Endometrium (tissue), 2 donors: Measurements from ENCODE around the gene PGBD5.

Experiments used
- FAIRE-seq: peaks from 2 replicates; lab custom pipeline; 2012; peaks lifted over from hg19 to GRCh38; lab: Jason Lieb, UNC
- donor health status: control.
- donor health status: control.

PGBD5 gene

DNA sequence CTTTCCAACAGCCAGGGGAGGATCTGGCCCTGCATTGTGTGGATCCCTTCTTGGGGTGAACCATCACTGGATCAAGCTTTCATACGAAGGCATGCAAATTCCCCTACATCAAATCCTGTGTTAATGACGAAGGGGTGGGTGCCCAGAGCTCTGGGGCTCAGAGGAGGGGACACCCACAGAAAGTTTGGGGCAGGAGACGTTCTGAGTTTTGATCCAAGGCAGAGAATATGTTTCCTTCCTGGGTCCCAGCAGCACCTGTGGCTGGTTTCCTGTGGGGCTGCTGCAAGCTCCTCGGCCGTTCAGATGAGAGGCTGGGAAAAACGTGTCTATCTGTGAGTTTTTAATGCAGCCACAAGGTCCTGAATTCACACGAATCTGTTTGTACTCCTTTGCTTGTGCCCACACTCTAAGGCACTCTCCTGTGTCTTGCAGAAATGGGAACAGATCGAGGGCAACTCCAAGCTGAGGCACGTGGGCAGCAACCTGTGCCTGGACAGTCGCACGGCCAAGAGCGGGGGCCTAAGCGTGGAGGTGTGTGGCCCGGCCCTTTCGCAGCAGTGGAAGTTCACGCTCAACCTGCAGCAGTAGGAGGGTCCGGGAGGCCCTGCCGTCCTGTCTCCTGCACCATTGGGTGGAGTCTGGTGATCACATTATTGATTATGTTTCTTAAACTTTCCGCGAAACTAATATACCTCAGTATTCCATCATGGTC lies 147.1 kb downstream of the PGBD5 start:
- no peak for FAIRE-seq

DNA sequence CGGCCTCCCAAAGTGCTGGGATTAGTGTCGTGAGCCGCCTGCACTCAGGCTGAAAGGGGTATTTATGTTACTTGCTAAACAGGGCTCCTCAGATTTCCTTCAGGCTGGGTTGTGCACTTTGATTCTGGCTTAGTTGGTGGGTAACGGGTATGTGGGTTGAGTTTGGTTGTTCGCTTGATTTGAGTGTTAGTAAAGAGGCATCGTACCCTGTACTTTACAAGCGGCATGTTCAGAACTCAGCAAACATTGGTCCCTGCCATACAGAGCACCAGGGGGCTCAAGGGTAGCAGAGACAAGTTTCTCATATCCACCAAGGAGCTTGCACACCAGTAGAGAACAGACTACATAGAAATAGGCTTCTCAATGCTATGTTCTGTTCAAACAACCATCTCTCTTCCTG lies 147.8 kb downstream of the PGBD5 start:
- FAIRE-seq, result no peak

DNA sequence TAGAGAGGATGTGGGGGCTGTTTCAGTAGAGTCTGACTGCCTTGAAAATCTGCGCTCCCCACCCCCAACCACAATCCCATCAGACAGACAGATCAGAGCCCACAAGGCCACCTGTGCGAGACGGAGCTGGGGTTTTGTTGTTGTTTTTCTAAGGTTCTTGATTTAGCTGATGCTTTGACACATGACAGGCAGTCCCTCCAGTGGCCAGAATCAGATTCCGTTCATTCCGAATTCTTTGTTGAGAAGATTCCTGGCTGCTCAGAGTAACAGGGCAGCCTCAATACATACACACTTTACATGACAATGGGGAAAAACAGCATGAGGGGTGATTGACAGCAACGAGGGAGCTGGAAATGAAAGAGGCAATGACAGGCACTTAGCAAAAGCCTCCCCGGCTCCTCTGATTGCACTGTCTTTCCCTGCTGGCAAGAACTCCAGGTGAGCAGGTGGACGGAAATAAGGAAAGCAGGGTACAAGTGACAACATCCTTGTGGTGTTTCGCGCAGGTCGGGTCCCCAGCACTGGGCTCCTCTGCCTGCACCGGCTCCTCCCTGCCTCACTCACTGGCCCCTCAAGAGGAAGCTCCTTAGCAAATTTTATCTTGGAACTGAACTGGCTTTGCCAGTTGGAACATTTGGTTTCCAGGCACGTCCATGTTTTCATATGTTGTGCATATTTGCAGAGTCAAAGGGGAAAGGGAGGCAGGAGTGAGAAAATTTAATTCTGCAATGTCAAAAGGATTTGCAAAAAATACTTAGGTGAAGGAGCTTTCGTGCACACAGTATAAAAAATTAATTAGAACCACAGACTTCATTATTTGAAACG lies 148.7 kb downstream of the PGBD5 start:
- FAIRE-seq, result peak; percentile 98

DNA sequence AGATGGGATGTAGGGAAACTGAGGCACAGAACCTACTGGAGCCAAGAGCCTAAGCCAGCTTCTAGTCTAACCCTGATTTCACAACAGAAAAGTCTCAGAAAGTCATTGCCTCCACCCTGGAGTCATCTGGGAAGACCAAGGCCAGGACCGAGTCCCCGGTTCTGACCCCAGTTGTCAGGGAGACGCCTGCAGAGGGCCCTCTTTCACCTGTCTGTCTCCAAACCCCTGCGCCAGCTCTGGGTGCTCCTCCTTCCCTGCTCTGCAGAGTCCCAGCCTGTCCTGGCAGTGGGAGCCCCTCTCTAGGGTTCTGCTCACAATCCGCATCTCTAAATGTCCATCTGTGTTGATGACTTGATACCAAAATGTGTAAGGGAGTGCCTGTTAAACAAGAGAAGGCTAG lies 149.7 kb downstream of the PGBD5 start:
- FAIRE-seq, result no peak

DNA sequence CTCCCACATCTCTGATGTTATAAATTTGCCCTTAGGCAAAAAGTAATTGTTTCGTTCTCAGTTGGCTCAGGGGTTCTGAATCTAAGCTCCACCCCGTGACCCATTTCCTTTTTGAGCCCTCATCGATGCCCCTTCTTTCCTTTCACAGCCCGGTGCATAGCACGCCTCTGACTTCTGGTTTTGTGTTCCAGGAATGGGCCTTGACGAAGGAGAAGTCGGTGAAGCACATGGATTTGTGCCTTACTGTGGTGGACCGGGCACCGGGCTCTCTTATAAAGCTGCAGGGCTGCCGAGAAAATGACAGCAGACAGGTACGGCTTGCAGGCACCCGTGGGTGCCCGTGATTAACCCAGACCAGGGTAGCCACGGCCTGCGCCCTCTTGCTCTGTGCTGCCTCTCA lies 151.9 kb downstream of the PGBD5 start:
- no peak for FAIRE-seq

DNA sequence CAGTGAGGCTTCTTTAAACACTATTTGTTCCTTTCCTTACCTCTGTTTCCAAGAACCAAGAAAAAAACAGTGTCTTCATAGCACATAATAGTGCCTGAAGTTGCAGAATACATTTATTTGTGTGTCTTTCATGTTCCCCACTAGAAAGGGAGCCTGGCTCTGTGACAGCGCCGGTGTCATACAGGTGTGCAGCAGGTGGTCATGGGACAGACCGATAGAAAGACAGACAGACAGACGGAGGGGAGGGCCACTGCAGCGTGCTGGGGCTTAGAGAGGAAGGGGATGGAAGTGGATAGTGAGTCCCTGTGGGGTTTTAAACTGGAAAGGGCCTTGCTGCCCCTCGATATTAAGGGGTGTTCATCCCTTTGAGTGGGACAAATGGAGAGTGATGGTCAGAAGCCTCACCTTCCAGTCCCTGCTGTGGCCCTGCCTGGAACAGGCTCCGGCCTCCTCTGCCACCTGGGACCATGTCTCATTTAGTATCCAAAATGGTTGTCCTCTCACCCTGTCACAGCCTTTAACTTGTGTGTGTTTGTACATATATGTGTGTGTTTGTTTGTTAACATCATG lies 152.9 kb downstream of the PGBD5 start:
- FAIRE-seq, result no peak

DNA sequence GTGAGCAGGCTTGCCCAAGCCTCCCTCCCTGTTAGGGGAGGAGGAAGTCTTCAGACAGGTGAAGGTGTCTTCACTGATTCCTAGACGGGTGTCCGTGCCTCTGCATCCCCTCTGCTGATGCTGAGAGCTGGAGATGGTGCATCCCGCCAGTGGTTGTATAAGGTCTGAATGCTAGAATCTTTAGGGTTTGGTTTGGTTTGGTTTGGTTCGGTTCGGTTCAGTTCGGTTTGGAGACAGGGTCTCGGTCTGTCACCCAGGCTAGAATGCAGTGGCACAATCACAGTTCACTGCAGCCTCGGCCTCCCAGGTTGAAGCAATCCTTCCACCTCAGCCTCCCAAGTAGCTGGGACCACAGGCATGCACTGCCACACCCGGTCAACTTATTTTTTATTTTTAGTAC lies 153.6 kb downstream of the PGBD5 start:
- no peak for FAIRE-seq

DNA sequence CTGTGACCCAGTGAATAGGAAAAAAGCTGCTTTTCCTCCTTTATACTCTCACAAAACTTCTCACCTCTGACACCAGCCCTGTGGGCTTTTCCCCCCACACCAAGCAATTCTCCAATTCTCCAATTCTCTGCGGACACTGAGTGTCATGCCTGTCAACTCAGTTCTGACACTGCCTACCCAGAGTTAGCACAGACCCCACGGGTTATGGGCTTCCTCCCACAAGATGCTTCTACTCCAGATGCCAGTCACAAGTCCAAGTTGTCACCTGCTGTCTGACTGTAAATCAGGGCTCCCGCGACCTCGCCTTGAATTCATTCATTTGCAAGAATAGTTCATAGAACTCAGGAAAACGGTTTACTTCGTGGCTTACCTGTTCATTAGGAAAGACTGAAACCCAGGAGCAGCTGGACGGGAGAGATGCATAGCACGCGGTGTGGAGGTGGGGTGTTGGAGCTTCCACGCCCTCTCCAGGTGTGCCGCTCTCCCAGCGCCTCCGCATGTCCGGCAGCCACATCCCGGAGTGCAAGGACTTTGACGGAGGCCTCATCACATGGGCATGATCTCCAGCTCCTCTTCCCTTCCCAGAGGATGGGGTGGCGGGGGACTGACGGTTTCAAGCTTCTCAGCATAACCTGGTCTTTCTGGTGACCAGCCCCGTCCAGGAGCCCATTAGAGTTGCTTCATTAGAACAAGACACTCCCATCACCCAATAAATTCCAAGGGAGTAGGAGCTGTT lies 154.7 kb downstream of the PGBD5 start:
- no peak for FAIRE-seq

DNA sequence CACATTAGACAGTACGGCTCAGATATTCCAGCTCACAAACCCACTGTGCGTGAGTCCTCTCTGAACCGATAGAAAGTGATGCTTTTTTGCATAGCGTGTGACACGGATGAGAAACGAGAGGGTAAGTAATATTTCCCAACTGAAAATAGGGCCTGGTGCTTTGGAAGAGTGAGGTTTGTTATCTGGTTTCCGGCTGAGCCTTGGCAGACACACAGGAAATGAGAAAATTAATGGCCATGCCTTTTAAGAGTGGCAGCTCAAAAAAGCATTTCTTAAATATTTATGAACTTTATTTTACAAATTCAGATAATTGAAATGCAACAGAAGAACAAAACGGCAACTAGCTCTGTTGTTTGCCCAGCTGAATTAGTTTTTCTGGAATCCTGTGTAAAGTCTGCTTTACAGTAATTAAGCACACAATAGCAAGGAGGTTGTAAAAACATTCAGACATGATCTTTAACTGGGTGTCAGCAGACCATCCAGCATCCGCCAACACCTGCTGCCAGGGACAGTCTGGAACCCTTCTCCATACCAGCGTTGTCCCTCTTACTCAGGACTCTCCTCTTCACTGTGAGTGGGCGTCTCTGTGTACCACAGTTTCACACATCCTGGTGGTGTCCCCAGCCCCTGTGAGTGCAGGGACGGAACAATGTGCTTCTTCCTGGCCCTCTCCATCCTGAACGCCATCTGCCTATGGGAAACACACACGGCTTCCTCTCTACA lies 155.4 kb downstream of the PGBD5 start:
- FAIRE-seq, result no peak

DNA sequence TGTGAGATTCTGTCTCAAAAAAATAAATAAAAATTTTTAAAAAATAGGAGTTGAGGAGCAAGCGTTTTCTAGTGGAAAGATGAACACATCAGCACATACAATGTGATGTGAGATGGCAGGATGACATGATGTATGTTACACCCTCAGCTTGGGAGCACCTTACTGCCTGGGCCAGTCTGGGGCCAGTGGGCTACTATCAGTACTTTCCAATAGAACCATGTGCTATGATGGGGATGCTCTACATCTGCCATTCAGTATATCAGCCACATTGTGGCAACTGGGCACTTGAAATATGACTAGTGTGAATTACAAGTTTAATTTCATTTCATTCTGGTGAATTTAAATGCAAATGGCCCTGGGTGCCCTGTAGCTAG lies 156.0 kb downstream of the PGBD5 start:
- no peak for FAIRE-seq

DNA sequence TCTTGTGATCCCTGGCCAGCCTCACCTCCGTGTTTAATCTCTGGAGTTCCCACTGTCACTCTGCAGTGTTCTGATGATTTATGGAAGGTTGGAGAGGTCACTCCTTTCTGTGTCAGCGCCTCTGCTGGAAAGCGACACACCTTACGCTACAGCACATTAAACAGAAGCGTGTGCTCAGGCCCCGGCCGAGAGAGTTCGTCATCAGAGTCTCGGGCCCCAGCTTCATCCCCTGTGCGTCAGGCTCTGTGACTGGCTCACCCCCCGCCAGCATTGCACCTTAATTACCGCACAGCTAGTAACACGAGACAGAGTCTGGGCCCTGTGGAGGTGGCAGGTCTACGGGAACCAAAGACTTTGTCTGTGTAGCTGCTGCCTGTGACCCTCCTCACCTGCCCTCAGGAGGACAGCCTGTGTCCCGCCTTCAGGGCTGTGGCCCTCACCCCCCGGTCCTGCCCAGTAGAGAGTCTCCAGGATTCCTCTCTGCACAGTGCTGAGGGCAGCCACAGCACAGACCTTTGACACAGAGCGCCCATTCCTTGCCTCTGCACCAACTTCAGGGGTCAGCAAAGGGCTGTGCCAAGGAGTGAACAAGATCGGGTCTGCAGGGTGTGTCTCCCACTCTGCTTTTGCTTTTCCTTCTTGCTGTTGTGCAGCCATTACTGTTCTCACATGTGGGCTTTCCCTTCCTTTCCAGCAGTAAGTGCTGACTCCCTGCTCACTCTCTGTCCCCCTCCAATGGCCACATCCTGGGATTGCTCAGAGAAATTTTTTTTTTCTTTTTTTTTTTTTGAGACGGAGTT lies 157.6 kb downstream of the PGBD5 start:
- FAIRE-seq, result peak; percentile 85

DNA sequence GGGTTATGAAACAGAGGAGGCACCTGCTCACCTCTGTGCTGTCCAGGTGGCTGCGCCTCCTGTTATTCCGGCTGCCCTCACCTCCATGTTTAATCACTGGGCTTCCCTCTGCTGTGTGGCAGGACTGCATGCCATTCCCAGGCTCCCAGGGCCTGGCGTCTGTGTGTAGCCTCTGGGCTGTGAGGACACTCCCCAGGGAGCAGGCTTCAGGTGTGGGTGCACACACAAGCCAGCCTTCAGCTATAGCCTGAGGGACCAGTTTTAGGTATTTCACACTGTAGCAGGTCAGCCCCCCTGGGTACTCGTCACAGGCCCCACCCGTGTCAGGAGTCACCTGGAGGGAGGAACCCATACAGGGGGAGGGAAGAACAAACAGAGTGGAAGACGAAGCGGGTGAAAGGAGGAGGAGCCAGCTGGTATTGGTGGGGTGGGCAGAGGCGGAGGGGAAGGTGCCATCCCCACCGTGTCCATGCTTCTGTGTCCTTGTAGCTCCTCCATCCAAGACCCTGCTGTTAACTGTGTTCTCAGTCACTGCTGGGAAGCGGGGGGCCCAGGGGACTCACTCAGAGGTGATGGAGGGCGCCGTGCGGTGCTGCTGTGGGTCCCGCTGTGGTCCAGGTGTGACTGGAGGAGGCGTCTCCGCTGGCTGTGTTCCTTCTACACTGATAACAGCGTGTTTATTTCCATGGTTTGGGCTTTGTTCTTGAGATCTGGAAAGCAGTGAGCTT lies 158.6 kb downstream of the PGBD5 start:
- FAIRE-seq, result no peak

DNA sequence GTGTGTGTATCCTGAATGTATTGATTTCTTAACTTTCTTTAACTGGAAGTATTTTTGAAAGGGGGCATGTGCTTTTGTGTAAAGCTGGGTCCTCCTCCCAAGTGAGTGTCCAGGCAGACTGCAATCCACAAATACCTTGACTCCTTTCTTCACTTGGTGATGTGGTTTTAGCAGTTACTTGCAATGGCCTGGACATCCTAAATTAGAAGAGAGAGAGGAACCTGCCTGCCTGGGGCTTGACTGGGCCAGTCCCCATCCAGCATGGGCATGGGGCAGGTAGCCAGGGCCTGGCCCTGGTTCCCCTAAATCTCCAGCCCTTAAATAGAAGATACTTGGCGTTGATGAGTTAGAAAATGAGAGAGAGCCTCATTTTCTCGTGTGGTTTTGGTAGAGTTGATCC lies 159.7 kb downstream of the PGBD5 start:
- FAIRE-seq, result no peak

DNA sequence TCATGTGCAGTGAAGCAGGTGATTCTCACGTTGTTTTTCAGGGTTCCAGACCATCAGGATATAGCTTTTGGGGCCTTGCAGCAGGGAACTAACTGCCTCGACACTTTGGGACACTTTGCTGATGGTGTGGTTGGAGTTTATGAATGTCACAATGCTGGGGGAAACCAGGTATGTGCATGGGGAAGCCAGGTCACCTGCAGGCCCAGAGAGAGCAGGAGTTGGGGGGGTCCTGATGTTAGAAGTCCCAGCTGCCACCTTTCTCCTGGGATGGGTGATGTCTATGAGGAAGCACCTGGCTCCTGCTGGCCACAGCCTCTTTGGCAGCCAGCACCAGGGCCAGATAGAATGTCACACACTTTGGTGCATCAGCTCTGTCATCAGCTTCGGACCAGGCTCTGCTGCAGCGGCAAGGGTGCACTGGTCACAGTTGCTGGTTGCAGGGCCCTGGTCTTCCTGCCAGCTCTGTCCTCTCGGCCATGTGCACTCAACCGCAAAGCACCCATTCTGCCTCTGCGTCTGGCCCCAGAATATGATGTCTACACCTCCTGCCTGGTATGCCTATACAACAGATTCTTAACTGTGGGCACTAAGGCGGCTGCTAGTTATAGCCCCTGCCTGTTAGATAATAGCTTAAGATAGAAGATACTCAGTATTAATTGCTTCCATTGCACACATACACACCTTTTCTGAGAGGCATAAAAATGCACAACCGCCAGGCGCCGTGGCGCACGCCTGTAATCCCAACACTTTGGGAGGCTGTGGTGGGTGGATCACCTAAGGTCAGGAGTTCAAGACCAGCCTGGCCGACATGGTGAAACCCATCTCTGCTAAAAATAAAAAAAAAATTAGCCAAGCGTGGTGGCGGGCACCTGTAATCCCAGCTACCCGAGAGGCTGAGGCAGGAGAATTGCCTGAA lies 160.7 kb downstream of the PGBD5 start:
- no peak for FAIRE-seq
